Inflammatory macrophage treated with lipopolysaccharide for 4 hours (primary cell): ENCODE data around the gene CCDC77.

Experiments
- DNase-seq: peaks from one replicate; pipeline ENCODE4 v3.0.0-alpha.2; 2020

Gene CCDC77

GRCh38 chr12:484096-484495 lies 82.7 kb downstream of the CCDC77 start:
- DNase-seq = no peak

GRCh38 chr12:490260-490659 lies 88.8 kb downstream of the CCDC77 start:
- DNase-seq = no peak
